Cardiac fibroblast (primary cell): ENCODE data around the gene BMI1.

ENCODE experiments used
- DNase-seq, 2 donors: peaks; one replicate each; pipeline versions ENCODE4 v3.0.0 to v3.0.0-alpha.2; 2010; ENCODE audit warnings: low read depth in 2 of 2
- H3K4me3 ChIP-seq, 2 donors: replicated peaks in 1 of 2; 1 replicate in 1 of 2; 2 replicates in 1 of 2; pipeline ENCODE4 v1.5.1; 2011; ENCODE audit warnings: low read depth in 2 of 2, low read length in 2 of 2, mild to moderate bottlenecking in 2 of 2, moderate library complexity in 1 of 2
- TF ChIP-seq, protein P1 (sequence below): IDR thresholded peaks from one replicate; pipeline ENCODE4 v1.5.1; 2011; ENCODE audit warnings: low read depth, mild to moderate bottlenecking, low read length, inconsistent platforms

The BMI1 gene

DNA sequence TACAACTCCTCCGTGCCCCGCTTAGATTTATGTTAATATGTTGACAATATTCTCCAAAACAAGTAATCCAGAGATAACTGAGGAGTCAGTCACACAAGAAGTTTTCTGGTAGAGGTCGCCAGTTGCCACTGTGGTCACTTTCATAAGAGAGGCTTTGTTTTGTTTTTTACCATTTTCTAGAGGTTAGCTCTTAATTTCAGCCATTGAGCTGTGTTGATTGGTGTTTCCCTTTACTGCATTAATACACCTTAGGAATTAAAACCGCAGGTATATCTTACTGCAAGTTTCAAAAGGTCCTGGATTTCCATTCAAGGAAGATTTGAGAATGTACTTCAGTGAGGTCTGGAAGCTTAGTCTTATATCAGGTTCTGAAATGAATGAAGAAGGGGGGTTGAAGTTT, 3.5 kb downstream of the BMI1 start:
- TF ChIP-seq, protein P1, sequence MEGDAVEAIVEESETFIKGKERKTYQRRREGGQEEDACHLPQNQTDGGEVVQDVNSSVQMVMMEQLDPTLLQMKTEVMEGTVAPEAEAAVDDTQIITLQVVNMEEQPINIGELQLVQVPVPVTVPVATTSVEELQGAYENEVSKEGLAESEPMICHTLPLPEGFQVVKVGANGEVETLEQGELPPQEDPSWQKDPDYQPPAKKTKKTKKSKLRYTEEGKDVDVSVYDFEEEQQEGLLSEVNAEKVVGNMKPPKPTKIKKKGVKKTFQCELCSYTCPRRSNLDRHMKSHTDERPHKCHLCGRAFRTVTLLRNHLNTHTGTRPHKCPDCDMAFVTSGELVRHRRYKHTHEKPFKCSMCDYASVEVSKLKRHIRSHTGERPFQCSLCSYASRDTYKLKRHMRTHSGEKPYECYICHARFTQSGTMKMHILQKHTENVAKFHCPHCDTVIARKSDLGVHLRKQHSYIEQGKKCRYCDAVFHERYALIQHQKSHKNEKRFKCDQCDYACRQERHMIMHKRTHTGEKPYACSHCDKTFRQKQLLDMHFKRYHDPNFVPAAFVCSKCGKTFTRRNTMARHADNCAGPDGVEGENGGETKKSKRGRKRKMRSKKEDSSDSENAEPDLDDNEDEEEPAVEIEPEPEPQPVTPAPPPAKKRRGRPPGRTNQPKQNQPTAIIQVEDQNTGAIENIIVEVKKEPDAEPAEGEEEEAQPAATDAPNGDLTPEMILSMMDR: no peak
- no peak overlapping the region for H3K4me3 ChIP-seq
- DNase-seq: no peak

DNA sequence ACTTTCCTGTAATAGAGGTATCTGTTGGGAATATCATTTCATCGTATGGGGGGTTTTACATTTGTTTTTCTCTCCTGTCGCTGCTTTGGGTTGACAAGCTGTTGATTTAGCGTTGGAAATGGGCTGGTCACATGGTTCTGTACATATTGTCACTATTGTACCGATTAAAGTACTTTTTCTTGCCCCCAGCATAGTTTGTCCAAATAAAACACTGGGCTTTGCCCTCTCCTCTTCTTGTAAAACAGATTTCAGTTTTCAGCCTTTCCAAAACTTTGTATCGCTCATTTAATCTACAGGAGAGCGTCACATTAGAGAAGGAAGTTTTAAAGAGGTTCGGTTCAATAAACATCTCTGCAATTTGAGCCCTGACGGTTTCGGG, 4.0 kb downstream of the BMI1 start:
- H3K4me3 ChIP-seq: peak overlapping the region; percentile 59 to 65
- TF ChIP-seq, protein P1: no peak
- no peak for DNase-seq

DNA sequence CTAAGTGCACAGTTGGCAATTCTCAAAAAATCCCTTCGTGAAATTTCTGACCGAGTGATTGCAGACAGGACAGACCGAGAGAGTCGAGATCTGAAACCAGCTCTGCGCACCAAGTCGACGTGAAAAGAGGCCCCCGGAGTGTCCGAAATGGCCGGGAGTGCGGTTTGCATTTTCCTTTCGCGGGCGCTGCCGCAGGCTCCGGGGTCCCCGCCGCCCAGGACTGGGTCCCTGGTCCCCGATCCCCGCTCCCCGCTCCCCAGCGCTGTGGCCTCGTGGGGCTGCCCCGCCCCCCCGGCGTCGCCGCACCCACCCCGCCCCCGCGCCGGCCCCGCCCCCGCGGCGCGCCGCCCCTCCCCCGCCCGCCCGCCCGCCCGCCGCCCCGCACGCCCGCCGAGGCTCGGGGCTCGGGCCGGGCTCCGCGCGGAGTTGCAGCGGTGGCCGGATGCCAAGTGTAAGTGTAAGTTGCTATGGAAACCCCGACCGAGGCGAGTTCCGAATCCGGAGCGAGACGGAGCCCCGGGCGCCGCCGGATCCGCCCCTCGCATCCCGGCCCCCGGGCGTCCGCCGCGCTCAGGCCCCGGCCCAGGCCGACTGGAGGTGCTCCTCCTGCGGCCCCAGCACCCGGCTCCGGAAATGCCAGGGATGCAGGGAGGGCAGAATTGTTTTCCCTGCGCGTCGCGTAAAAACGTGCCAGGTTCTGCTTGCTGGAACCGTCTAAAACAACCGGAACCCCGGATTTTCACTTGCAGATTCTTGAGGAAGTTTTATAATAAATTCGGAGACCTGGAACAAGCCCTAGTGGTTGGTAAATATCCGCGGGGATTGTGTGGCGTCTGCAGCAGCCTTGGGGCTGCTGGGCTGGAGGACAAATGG, 4.6 kb downstream of the BMI1 start:
- TF ChIP-seq, protein P1: no peak
- H3K4me3 ChIP-seq: peak overlapping the region; percentile 59 to 65
- DNase-seq: peak; percentile 67 to 84

DNA sequence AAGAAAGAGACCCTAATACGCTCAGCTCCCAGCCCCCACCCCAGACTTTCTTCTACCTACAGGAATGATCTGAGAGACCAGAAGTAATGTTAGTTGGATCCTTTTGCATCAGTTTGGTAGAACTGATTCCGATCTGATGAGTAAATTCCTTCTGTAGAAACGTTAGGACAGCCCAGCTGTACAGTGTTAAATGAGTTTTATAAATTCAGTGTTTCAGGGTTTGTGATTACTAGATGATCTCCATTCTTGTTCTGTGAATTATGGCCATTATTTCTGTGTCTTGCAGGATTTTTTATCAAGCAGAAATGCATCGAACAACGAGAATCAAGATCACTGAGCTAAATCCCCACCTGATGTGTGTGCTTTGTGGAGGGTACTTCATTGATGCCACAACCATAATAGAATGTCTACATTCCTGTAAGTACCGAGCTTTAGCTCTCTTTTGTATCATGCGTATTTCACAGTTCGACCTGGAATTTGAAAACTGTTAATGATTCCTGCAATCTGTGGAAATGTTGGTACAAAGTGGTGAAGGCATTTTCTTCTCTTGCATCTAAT, 5.3 kb downstream of the BMI1 start:
- H3K4me3 ChIP-seq: peak overlapping the region; percentile 51 to 65
- DNase-seq: no peak
- TF ChIP-seq, protein P1: no peak

DNA sequence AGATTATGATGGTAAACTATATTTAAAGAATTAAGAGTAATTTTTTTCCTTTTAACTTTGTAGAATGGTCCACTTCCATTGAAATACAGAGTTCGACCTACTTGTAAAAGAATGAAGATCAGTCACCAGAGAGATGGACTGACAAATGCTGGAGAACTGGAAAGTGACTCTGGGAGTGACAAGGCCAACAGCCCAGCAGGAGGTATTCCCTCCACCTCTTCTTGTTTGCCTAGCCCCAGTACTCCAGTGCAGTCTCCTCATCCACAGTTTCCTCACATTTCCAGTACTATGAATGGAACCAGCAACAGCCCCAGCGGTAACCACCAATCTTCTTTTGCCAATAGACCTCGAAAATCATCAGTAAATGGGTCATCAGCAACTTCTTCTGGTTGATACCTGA, 8.3 kb downstream of the BMI1 start:
- no peak overlapping the region for H3K4me3 ChIP-seq
- TF ChIP-seq, protein P1: no peak
- DNase-seq: no peak

DNA sequence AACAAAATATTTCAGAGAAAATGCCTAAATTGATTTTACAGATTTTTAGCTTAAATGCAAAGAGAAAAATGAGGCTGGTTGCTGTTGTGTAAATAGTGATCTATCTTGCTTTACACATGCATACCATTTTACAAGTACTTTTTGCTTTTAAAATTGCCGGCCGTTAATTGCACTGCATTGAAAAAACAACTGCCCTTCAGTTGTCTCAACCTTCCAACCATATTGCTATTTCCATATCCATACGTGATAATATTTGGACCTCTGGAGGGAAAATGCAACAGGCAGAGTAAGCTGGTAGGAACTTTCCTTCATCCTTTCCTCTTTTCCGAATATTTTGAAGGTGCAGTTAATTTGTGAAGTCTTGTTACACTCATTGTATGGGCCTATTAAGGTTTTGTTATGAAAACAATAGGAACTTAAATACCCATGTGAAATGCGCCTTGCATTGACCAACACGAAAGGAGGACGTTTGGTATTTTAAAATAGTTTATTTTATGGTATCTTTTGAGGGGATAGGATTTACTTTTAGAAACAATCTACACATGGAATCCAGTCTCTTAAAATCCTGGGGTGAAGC, 11.3 kb downstream of the BMI1 start:
- DNase-seq: no peak
- no peak overlapping the region for H3K4me3 ChIP-seq
- TF ChIP-seq, protein P1: no peak
